ENCODE measurements around the gene SF3A1. TPM values are rescaled to one million over a fixed set of nuclear protein-coding genes. Genes with fewer than 3 reads are reported as not detected.

Gene SF3A1
- total and polyA plus RNA-seq, 11 donors = 11.4 to 142 (median 77.4) TPM

DNA sequence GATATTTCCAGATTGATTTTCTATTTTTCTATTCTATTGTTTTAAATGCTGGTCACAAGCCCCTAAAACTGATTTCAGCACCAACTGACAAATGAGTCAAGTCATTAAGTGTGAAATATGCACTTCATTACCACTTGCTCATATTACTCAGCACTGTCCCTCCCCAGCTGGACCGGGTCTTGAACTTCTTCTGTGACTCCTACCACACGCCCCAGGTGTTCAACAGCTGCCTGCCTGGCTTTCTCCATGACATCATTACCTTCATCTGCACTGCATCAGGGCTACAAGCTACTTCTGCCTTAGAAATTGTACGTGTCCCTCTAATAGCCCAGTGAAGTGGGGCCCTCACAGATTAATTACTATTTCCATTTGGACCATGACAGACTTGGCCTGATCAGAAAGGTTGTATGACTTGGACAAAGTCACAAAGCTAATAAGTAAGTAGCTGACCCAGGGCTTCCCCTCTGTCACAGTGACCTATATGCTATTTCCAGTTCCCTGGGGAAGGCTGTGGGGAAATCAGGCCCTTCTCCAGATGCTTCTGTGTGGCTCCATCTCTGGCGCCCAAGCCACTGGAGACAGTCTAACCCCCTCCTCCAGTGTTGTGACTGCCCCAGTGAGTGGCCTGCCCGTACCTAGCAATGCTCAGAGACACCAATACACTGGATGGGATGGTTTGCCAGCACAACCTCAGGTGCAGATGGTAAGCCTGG lies 48.0 kb downstream of the SF3A1 start:
- intact Hi-C loops (cut with DNase I) = no loop called here
- no peak for ATAC-seq
- Histone ChIP-seq H3K27ac (peak overlapping the region in 2 of 12 donors; percentile 81 to 84), H3K4me3 (no peak overlapping the region), H3K36me3 (peaks cover 0 to 7% (median 0%) of the 10 kb centered on the region in 9 donors), H3K9me3 (no peaks in the 10 kb centered on the region), H3K4me1 (peaks cover 34 to 100% (median 91%) of the 10 kb centered on the region in 12 donors), H3K27me3 (no peaks in the 10 kb centered on the region)
- 72 to 78% (median 76%) methylated on average over 5 of the region's 5 CpGs for WGBS, 4 donors
- no peak for TF ChIP-seq POLR2A (IDR thresholded peaks at IDR 0.05)
- TF ChIP-seq, protein P1, sequence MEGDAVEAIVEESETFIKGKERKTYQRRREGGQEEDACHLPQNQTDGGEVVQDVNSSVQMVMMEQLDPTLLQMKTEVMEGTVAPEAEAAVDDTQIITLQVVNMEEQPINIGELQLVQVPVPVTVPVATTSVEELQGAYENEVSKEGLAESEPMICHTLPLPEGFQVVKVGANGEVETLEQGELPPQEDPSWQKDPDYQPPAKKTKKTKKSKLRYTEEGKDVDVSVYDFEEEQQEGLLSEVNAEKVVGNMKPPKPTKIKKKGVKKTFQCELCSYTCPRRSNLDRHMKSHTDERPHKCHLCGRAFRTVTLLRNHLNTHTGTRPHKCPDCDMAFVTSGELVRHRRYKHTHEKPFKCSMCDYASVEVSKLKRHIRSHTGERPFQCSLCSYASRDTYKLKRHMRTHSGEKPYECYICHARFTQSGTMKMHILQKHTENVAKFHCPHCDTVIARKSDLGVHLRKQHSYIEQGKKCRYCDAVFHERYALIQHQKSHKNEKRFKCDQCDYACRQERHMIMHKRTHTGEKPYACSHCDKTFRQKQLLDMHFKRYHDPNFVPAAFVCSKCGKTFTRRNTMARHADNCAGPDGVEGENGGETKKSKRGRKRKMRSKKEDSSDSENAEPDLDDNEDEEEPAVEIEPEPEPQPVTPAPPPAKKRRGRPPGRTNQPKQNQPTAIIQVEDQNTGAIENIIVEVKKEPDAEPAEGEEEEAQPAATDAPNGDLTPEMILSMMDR (IDR thresholded peaks at IDR 0.05) = no peak
- DNase-seq = peak in 2 of 5 donors; percentile 11 to 45

DNA sequence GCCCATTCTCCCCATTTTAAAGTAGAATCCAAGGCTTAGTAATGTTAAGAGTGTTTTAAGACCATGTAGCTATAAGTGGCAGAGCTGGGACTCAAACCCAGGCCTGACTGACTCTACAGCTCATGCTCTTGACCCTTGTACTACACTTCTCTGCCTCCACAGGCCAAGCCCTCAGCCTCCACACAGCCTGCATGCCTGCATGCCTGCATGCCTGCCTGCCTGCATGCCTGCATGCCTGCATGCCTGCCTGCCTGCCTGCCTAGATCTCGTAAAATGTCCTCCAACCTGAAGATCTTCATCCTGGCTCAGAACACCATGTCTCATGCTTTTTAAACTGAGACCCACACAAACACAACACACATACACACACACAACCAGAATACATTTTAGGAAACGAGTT lies 48.6 kb downstream of the SF3A1 start:
- Histone ChIP-seq H3K27me3 (no peaks in the 10 kb centered on the region), H3K4me1 (peaks cover 34 to 100% (median 94%) of the 10 kb centered on the region in 12 donors), H3K27ac (peak overlapping the region in 3 of 12 donors; percentile 15 to 84 (median 81)), H3K9me3 (no peaks in the 10 kb centered on the region), H3K4me3 (no peak overlapping the region), H3K36me3 (peaks cover 0 to 12% (median 0%) of the 10 kb centered on the region in 9 donors)
- no peak for ATAC-seq
- intact Hi-C loops (cut with DNase I) = no loop called here
- DNase-seq = no peak
- TF ChIP-seq POLR2A (IDR thresholded peaks at IDR 0.05) = no peak
- TF ChIP-seq, protein P1 (IDR thresholded peaks at IDR 0.05) = no peak
- 83 to 88% (median 86%) methylated on average over 2 of the region's 2 CpGs for WGBS, 4 donors

DNA sequence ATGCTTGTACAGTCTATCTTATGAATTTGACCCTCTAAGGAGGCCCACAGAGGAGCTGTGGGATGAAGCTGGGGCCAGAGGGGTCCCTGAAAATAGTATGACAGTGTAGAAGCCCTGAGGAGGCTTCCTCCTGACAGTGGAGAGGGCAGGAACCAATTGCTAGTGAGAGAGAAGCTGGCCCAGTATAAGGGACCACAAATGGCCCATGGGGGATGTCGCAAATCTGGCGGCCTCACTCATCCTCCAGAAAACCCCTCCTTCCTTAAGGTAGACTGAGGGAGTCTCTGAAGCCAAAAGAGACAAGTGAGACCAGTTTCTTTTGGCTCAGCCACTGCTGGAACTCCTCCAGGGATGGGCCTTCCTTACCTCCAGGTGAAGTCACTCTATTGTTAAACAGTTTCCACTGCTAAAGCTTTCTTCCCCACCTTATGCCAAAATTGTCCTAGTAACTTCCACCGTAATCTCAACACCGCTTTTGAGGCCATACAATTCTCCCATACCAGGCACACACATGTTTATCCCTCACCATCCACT lies 49.6 kb downstream of the SF3A1 start:
- 60 to 68% (median 62%) methylated on average over 4 of the region's 4 CpGs for WGBS, 4 donors
- Histone ChIP-seq H3K4me3 (no peak overlapping the region), H3K27me3 (no peaks in the 10 kb centered on the region), H3K4me1 (peaks cover 33 to 100% (median 91%) of the 10 kb centered on the region in 12 donors), H3K9me3 (no peaks in the 10 kb centered on the region), H3K27ac (peak overlapping the region in 11 of 12 donors; percentile 56 to 95 (median 82)), H3K36me3 (peaks cover 0 to 16% (median 0%) of the 10 kb centered on the region in 9 donors)
- peak in 1 of 5 donors; percentile 25 for DNase-seq
- intact Hi-C loops (cut with DNase I) = no loop called here
- ATAC-seq = no peak
- TF ChIP-seq POLR2A (IDR thresholded peaks at IDR 0.05) = no peak
- TF ChIP-seq, protein P1 (IDR thresholded peaks at IDR 0.05) = no peak

DNA sequence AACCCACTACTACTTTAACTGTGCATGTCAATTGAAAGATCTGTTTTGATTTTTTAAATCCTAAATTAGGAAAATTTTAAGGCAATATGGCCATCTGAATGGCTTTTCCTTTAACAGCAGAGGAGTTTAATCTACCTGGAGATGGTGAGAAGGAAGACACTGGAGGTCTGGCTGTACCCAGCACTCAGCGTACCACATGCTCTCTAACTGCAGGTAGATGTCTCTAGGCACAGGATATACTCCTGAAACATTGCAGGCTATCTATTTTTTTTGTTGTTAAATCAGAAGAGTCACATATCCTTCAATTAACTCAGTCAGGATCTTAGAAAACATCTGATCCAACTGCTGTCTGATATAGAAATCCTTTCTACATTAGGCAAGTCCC lies 50.1 kb downstream of the SF3A1 start:
- intact Hi-C loops (cut with DNase I) = no loop called here

More for the DNA sequence above, 50.1 kb downstream of the SF3A1 start:
- ATAC-seq = no peak
- no peak for TF ChIP-seq POLR2A (IDR thresholded peaks at IDR 0.05)
- TF ChIP-seq, protein P1 (IDR thresholded peaks at IDR 0.05) = no peak
- H3K27me3 ChIP-seq = no peaks in the 10 kb centered on the region
- no peak overlapping the region for H3K4me3 ChIP-seq
- DNase-seq = no peak
- H3K36me3 ChIP-seq = peaks cover 0 to 19% (median 2%) of the 10 kb centered on the region in 9 donors
- H3K27ac ChIP-seq = peak overlapping the region in 11 of 12 donors; percentile 56 to 95 (median 82)
- whole genome bisulfite sequencing, 4 donors = 87 to 100% (median 94%) methylated on average over 1 of the region's 1 CpG
- H3K4me1 ChIP-seq = peaks cover 32 to 100% (median 91%) of the 10 kb centered on the region in 12 donors
- H3K9me3 ChIP-seq = no peaks in the 10 kb centered on the region

Measured in heart left ventricle (tissue), 16 donors.